ENCODE data around the gene MED13. TPM values are rescaled to one million over a fixed set of nuclear protein-coding genes. Genes with fewer than 3 reads are reported as not detected.

MED13 gene
- total RNA-seq, 4 donors from 2014 or later, result 67.3 to 114 (median 79.8) TPM

GRCh38 chr17:62051053-62051452 lies 14.0 kb downstream of the MED13 start:
- TF ChIP-seq CTCF (IDR thresholded peaks at IDR 0.05; ENCODE audit: low read depth), result no peak

GRCh38 chr17:62049299-62049698 lies 15.8 kb downstream of the MED13 start:
- no peak for TF ChIP-seq CTCF (IDR thresholded peaks at IDR 0.05; ENCODE audit: low read depth)

GRCh38 chr17:62048262-62048661 lies 16.8 kb downstream of the MED13 start:
- TF ChIP-seq CTCF (IDR thresholded peaks at IDR 0.05; ENCODE audit: low read depth), result no peak

- TF ChIP-seq CTCF (IDR thresholded peaks at IDR 0.05; ENCODE audit: low read depth), result no peak
Observed at GRCh38 chr17:62045517-62045916, 19.6 kb downstream of the MED13 start.

GRCh38 chr17:62045109-62045508 lies 20.0 kb downstream of the MED13 start:
- no peak for TF ChIP-seq CTCF (IDR thresholded peaks at IDR 0.05; ENCODE audit: low read depth)

- TF ChIP-seq CTCF (IDR thresholded peaks at IDR 0.05; ENCODE audit: low read depth), result no peak
Observed at GRCh38 chr17:62043602-62044001, 21.5 kb downstream of the MED13 start.

- no peak for TF ChIP-seq CTCF (IDR thresholded peaks at IDR 0.05; ENCODE audit: low read depth)
Observed at GRCh38 chr17:62043140-62043539, 21.9 kb downstream of the MED13 start.
